ENCODE measurements around the gene KRABD2.

The KRABD2 gene

DNA sequence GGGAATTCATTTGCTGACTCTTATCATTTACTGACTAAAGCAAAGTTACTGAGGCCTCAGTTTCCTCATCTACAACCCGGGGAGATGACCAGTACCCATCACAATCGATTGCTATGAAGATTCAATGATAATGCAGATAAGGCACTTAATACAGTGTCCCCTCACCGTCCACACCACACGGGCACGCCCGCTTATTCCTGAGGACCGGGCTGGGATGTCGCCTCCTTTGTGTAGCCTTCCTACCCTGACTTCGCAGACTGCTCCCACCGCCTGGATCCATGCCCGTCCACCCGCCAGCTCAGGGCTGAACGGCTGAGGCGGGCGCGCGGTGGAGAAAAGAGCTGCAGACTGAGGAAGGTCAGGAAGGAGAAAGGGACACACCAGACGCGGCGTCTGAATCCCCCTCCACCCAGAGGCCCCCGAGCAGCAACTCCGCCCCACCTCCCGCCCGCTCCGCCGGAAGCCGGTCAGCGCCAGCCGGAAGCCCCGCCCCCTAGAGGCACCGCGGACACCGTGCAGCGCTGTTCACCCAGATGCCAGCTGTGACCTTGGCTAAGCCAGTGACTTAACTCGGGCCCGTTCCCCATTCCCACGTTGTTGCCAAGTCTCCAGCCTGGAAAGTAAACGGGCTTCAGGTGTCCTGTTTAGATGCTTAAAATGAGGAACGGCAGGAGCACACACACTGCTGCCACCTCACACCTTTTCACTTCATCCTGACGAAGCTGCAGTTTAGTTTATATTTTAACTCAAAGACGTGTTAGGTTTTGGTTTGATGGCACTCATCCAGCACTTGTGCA lies at the start of gene KRABD2:
Gene KRABD2, minus strand, starts transcription at position 434 of the 797 bp plus-strand sequence.
- TF ChIP-seq, protein P1, sequence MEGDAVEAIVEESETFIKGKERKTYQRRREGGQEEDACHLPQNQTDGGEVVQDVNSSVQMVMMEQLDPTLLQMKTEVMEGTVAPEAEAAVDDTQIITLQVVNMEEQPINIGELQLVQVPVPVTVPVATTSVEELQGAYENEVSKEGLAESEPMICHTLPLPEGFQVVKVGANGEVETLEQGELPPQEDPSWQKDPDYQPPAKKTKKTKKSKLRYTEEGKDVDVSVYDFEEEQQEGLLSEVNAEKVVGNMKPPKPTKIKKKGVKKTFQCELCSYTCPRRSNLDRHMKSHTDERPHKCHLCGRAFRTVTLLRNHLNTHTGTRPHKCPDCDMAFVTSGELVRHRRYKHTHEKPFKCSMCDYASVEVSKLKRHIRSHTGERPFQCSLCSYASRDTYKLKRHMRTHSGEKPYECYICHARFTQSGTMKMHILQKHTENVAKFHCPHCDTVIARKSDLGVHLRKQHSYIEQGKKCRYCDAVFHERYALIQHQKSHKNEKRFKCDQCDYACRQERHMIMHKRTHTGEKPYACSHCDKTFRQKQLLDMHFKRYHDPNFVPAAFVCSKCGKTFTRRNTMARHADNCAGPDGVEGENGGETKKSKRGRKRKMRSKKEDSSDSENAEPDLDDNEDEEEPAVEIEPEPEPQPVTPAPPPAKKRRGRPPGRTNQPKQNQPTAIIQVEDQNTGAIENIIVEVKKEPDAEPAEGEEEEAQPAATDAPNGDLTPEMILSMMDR (conservative IDR thresholded peaks at IDR 0.05; ENCODE audit: low read depth), result peak; percentile 61
- peak; percentile 93 for DNase-seq (ENCODE audit: low spot score)
- peak within 1 kb of the TSS; percentile 89 for H3K27ac ChIP-seq
- CTCF ChIA-PET, result interaction anchor here (0.6 to 1.4 kb wide), 6 partner anchors 22 to 1125 kb away, joined by 3 to 5 read pairs (median 4); partner anchors contain the start of genes CTDNEP1, MYH10 and NDEL1
- POLR2A ChIA-PET (ENCODE audit: low non-redundant PET), result interaction anchor here (0.7 to 0.8 kb wide), 2 partner anchors 19 to 129 kb away, joined by 3 to 5 read pairs; partner anchors contain the start of gene CTC1

DNA sequence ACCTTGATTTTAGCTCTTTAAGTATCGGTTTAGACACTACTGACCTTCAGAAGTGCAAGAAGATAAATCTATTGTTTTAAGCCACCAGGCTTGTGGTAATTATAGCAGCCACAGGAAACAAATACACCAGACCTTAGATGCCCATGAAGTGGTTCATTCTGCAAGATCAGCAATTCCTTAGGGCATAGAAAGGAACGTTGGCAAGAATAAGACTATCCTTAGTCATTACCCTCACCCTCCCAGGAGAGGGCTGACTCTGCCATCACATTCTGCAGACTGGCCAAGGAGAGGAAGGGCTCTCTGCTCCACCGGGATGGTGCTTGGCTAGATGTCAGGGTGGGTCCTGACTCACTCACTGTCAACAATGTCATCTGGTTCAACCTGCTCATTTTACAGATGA lies 45.1 kb upstream of the KRABD2 start:
- no peak overlapping the region for H3K27ac ChIP-seq

DNA sequence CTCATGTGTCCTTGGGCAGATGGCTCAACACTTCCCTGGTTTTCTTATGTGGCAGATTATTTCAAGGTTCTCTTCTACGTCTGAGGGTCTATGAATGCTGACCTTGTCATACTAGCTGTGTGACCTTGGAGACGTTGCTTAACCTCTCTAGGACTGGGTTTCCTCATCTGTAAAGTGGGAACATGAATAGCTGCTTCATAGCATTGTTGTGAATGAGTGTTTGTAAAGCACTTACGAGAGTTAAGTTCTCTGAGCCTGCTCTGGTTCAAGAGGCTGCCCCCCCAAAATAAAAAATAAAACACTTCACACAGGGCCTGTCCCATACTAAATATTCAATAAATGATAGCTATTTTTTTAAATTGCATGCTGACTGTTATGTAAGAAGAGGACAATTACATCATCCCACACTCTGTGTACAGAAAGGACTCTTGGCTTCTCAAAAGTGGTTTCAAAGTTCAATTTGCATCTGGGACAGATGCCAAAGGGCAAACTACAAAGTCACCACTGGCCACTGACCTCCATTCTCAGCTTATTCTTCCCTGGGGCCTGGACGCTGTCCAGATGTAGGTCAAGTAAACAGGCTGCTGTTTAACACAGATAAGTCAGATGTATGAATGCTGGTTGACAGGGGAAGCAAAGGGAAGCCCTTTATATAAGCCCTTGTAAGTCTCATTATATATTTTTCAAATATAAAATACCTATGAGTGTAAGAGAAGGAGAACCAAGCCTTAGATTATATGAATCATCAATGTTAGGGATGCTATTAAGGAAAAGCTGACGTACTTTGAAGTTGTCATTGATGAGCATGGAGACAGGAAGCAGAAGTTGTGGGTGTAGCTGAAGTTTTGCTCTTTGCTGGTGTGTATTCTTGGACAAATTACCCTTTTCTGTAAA lies 43.8 kb upstream of the KRABD2 start:
- TF ChIP-seq, protein P1 (conservative IDR thresholded peaks at IDR 0.05; ENCODE audit: low read depth), result no peak
- DNase-seq (ENCODE audit: low spot score), result no peak
- ChIA-PET CTCF (interaction anchor here (0.7 kb wide), 1 partner anchor 10 kb away, joined by 3 read pairs; no protein-coding TSS in a partner anchor), POLR2A (ENCODE audit: low non-redundant PET) (no interaction called here)
- H3K27ac ChIP-seq, result no peak overlapping the region

More for the DNA sequence above, 45.1 kb upstream of the KRABD2 start:
- DNase-seq (ENCODE audit: low spot score), result no peak
- CTCF ChIA-PET, result no interaction called here
- POLR2A ChIA-PET (ENCODE audit: low non-redundant PET), result no interaction called here
- TF ChIP-seq, protein P1 (conservative IDR thresholded peaks at IDR 0.05; ENCODE audit: low read depth), result no peak

DNA sequence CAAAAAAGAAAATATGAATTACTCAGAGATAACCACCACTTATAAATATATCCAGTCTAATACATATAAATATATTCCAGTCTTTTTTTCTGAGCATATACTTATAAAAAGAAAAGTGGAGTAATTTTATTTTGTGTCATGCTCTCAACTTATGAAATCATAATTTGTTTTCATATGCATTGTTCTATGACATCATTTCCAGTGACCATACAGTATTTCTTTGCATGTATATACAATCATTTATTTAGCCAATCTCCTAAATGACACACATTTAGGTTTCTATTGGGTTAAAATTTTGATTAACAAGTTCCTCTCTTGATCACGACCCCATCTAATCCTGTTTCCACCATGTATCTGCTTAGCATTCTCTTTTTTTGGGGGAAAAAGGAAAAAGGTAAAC lies 42.8 kb upstream of the KRABD2 start:
- TF ChIP-seq, protein P1 (conservative IDR thresholded peaks at IDR 0.05; ENCODE audit: low read depth), result no peak
- ChIA-PET CTCF (no interaction called here), POLR2A (ENCODE audit: low non-redundant PET) (no interaction called here)
- no peak overlapping the region for H3K27ac ChIP-seq
- no peak for DNase-seq (ENCODE audit: low spot score)

DNA sequence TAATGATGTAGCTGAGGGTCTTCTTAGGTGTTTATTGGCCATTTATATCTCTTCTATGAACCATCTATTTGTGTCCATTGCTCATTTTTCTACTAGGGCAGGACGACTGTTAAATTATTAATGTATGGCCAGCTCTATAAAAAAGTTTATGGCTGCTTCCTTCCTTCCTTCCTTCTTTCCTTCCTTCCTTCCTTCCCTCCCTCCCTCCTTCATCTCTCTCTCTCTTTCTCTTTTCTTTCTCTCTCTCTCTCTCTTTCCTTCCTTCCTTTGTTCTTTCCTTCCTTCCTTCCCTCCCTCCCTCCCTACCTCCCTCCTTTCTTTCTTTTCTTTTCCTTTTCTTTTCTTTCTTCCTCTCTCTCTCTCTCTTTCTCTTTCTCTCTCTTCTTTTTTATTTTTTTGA lies 42.0 kb upstream of the KRABD2 start:
- DNase-seq (ENCODE audit: low spot score), result no peak
- CTCF ChIA-PET, result no interaction called here
- no peak overlapping the region for H3K27ac ChIP-seq
- POLR2A ChIA-PET (ENCODE audit: low non-redundant PET), result interaction anchor here (0.8 kb wide), 1 partner anchor 17 kb away, joined by 3 read pairs; the partner anchor contains the start of gene NDEL1
- TF ChIP-seq, protein P1 (conservative IDR thresholded peaks at IDR 0.05; ENCODE audit: low read depth), result no peak

DNA sequence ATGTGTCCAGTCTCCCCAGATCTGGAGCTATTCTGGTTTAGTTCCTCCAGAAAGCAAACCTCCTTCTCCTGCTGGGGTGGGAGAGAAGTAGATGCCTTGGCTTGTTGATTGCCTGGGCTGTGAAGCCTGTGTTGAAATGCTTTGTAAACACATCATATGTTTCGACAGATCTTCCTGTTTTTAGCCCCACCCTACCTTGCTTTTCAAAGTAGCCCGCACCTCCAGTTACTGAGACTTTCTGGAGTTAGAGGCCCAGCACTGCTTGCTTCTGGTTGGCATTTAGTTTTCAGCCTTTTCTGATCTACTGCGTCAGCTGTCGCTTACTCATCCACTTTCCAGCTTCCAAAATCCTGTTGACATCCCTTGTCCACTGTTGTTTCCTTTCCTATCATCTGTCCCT lies 41.3 kb upstream of the KRABD2 start:
- DNase-seq (ENCODE audit: low spot score), result no peak
- ChIA-PET POLR2A (ENCODE audit: low non-redundant PET) (interaction anchor here (0.8 kb wide), 1 partner anchor 17 kb away, joined by 3 read pairs; the partner anchor contains the start of gene NDEL1), CTCF (no interaction called here)
- TF ChIP-seq, protein P1 (conservative IDR thresholded peaks at IDR 0.05; ENCODE audit: low read depth), result no peak
- H3K27ac ChIP-seq, result no peak overlapping the region

Measured in RWPE1 (cell line).